Trophoblast cell (in vitro differentiated cells and primary cell): ENCODE results near the gene RPL15.

Source experiments
- DNase-seq, 2 donors: peaks; one replicate each; pipeline ENCODE4 v3.0.0-alpha.2; 2016
- H2AFZ ChIP-seq: 2 replicates; pipeline ENCODE4 v1.6.1; 2013; ENCODE audit warnings: low read length, moderate library complexity, mild to moderate bottlenecking; ENCODE audit not compliant: insufficient read depth, poor library complexity
- H2AK5ac ChIP-seq: 2 replicates; pipeline ENCODE4 v1.6.1; 2013; ENCODE audit warnings: mild to moderate bottlenecking, low read length
- H2BK120ac ChIP-seq: 2 replicates; pipeline ENCODE4 v1.6.1; 2013; ENCODE audit warnings: low read length, mild to moderate bottlenecking, moderate library complexity; ENCODE audit not compliant: insufficient read depth, poor library complexity
- H2BK12ac ChIP-seq: 2 replicates; pipeline ENCODE4 v1.6.1; 2013; ENCODE audit warnings: mild to moderate bottlenecking, low read length, moderate library complexity
- H2BK5ac ChIP-seq: 2 replicates; pipeline ENCODE4 v1.6.1; 2013; ENCODE audit warnings: low read length, low read depth, moderate library complexity, mild to moderate bottlenecking; ENCODE audit not compliant: poor library complexity
- H3K14ac ChIP-seq: 2 replicates; pipeline ENCODE4 v1.6.1; 2013; ENCODE audit warnings: mild to moderate bottlenecking, low read length
- H3K18ac ChIP-seq: 2 replicates; pipeline ENCODE4 v1.6.1; 2013; ENCODE audit warnings: mild to moderate bottlenecking, low read length
- H3K23ac ChIP-seq: 2 replicates; pipeline ENCODE4 v1.6.1; 2013; ENCODE audit warnings: low read length
- H3K27ac ChIP-seq: 2 replicates; pipeline ENCODE4 v1.5.1; 2013; ENCODE audit warnings: low read depth, mild to moderate bottlenecking, inconsistent platforms, low read length, moderate library complexity
- H3K27me3 ChIP-seq: 2 replicates; pipeline ENCODE4 v1.6.1; 2013; ENCODE audit warnings: inconsistent platforms, mild to moderate bottlenecking, low read length, moderate library complexity; ENCODE audit not compliant: insufficient read depth
- H3K36me3 ChIP-seq, 2 experiments: 1 replicate in 1 of 2; 2 replicates in 1 of 2; pipeline ENCODE4 v1.6.1; 2013; ENCODE audit warnings: low read length in 2 of 2, mild to moderate bottlenecking in 2 of 2, moderate library complexity in 1 of 2; ENCODE audit not compliant: insufficient read depth in 2 of 2, control insufficient read depth in 1 of 2
- H3K4ac ChIP-seq: 2 replicates; pipeline ENCODE4 v1.6.1; 2013; ENCODE audit warnings: low read depth, mild to moderate bottlenecking, low read length, moderate library complexity
- H3K4me1 ChIP-seq, 2 experiments: 1 replicate in 1 of 2; 2 replicates in 1 of 2; pipeline ENCODE4 v1.6.1; 2013; ENCODE audit warnings: low read length in 2 of 2, mild to moderate bottlenecking in 2 of 2, moderate library complexity in 1 of 2; ENCODE audit not compliant: insufficient read depth in 2 of 2, control insufficient read depth in 1 of 2
- H3K4me2 ChIP-seq: 2 replicates; pipeline ENCODE4 v1.6.1; 2013; ENCODE audit warnings: inconsistent platforms, mild to moderate bottlenecking, low read length, moderate library complexity
- H3K4me3 ChIP-seq: 2 replicates; pipeline ENCODE4 v1.5.1; 2013; ENCODE audit warnings: mild to moderate bottlenecking, low read depth, low read length, inconsistent platforms
- H3K79me1 ChIP-seq: one replicate; pipeline ENCODE4 v1.6.1; 2013; ENCODE audit warnings: low read length
- H3K79me2 ChIP-seq: 2 replicates; pipeline ENCODE4 v1.6.1; 2013; ENCODE audit warnings: low read length, mild to moderate bottlenecking; ENCODE audit not compliant: control insufficient read depth, insufficient read depth, poor library complexity
- H3K9ac ChIP-seq: 2 replicates; pipeline ENCODE4 v1.6.1; 2013; ENCODE audit warnings: mild to moderate bottlenecking, low read length
- H3K9me3 ChIP-seq: 2 replicates; pipeline ENCODE4 v1.6.1; 2013; ENCODE audit warnings: low read depth, mild to moderate bottlenecking, control low read depth, inconsistent platforms, low read length; ENCODE audit not compliant: insufficient read depth
- H4K12ac ChIP-seq: 2 replicates; pipeline ENCODE4 v1.6.1; 2013; ENCODE audit warnings: low read depth, mild to moderate bottlenecking, low read length, moderate library complexity
- H4K8ac ChIP-seq: 2 replicates; pipeline ENCODE4 v1.6.1; 2013; ENCODE audit warnings: low read depth, mild to moderate bottlenecking, low read length, moderate library complexity
- H4K91ac ChIP-seq: one replicate; pipeline ENCODE4 v1.6.1; 2013; ENCODE audit warnings: low read depth, mild to moderate bottlenecking, low read length, moderate library complexity
- WGBS: extraction: QIAGEN DNeasy Blood & Tissue Kit; methylation state at CpG from one replicate; pipeline ENCODE4 v1.1.7; 2013; ENCODE audit warnings: missing lambda C conversion rate; ENCODE audit not compliant: insufficient read length, insufficient coverage; ENCODE audit errors: extremely low coverage; 5-methylcytosine and 5-hydroxymethylcytosine counted together

The RPL15 gene

GRCh38 chr3:23952646-23953045, 35.7 kb downstream of the RPL15 start:
- Histone ChIP-seq H3K9ac (no peak overlapping the region), H3K79me1 (no peaks in the 10 kb centered on the region)

DNA sequence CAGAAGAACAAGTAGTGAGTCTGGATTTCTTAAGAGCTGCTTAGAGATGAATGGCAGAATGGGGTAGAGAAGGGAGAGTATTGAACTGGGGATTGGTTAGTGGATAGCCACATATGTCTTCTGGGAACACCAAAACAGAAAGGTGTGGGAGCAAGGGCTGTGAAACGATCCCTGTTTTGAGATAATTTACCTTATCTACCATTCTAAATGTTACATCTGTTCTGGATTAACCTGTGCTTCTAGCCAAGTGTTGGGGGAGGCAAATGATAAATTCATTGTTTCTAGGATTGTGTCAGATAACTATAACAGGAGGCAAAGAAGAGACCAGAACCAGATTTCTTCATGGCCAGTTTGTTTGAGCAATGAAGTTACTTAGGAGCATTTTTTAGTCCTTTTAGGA, 36.6 kb downstream of the RPL15 start:
- H3K14ac ChIP-seq, result no peak overlapping the region
- no peaks in the 10 kb centered on the region for H3K9me3 ChIP-seq
- H2BK120ac ChIP-seq, result no peak overlapping the region
- H3K4me2 ChIP-seq, result no peak overlapping the region
- no peak overlapping the region for H2AK5ac ChIP-seq
- H4K8ac ChIP-seq, result no peak overlapping the region
- no peaks in the 10 kb centered on the region for H3K79me1 ChIP-seq
- H4K12ac ChIP-seq, result no peak overlapping the region
- H3K27ac ChIP-seq, result no peak overlapping the region
- no peak for DNase-seq
- no CpG with 5 or more reads among the region's 1 CpG for WGBS
- H3K4ac ChIP-seq, result no peak overlapping the region
- no peak overlapping the region for H3K18ac ChIP-seq
- H2BK5ac ChIP-seq, result no peak overlapping the region
- H3K9ac ChIP-seq, result no peak overlapping the region
- no peak overlapping the region for H4K91ac ChIP-seq
- H3K27me3 ChIP-seq, result no peaks in the 10 kb centered on the region
- no peak overlapping the region for H2AFZ ChIP-seq
- H3K23ac ChIP-seq, result no peak overlapping the region
- H3K79me2 ChIP-seq, result no peaks in the 10 kb centered on the region
- H3K4me1 ChIP-seq, result no peaks in the 10 kb centered on the region
- H3K4me3 ChIP-seq, result no peak overlapping the region
- H2BK12ac ChIP-seq, result no peak overlapping the region
- peaks cover 0 to 1% of the 10 kb centered on the region in 2 experiments for H3K36me3 ChIP-seq

More at GRCh38 chr3:23952646-23953045, 35.7 kb downstream of the RPL15 start:
- H2AFZ ChIP-seq, result no peak overlapping the region
- no peak overlapping the region for H4K91ac ChIP-seq
- no peak overlapping the region for H3K4me3 ChIP-seq
- no peak overlapping the region for H4K12ac ChIP-seq
- H3K14ac ChIP-seq, result no peak overlapping the region
- DNase-seq, result no peak
- no CpG with 5 or more reads among the region's 4 CpGs for WGBS
- H3K9me3 ChIP-seq, result no peaks in the 10 kb centered on the region
- peaks cover 0 to 1% of the 10 kb centered on the region in 2 experiments for H3K36me3 ChIP-seq
- no peak overlapping the region for H2BK5ac ChIP-seq
- no peak overlapping the region for H2BK120ac ChIP-seq
- H3K4me2 ChIP-seq, result no peak overlapping the region
- no peak overlapping the region for H2AK5ac ChIP-seq
- no peak overlapping the region for H4K8ac ChIP-seq
- no peaks in the 10 kb centered on the region for H3K27me3 ChIP-seq
- H3K23ac ChIP-seq, result no peak overlapping the region
- H3K79me2 ChIP-seq, result no peaks in the 10 kb centered on the region
- H3K18ac ChIP-seq, result no peak overlapping the region
- H3K4ac ChIP-seq, result no peak overlapping the region
- H3K27ac ChIP-seq, result no peak overlapping the region
- H3K4me1 ChIP-seq, result no peaks in the 10 kb centered on the region
- H2BK12ac ChIP-seq, result no peak overlapping the region

GRCh38 chr3:23954144-23954543, 37.2 kb downstream of the RPL15 start:
- Histone ChIP-seq H3K23ac (no peak overlapping the region), H2BK120ac (no peak overlapping the region), H2BK5ac (no peak overlapping the region), H2BK12ac (no peak overlapping the region), H3K9ac (no peak overlapping the region), H3K9me3 (no peaks in the 10 kb centered on the region), H3K18ac (no peak overlapping the region), H2AK5ac (no peak overlapping the region), H3K27ac (no peak overlapping the region), H3K4ac (no peak overlapping the region), H3K27me3 (no peaks in the 10 kb centered on the region), H4K12ac (no peak overlapping the region), H3K4me1 (peaks cover 0 to 4% of the 10 kb centered on the region in 2 experiments), H3K36me3 (peaks cover 0 to 1% of the 10 kb centered on the region in 2 experiments), H2AFZ (no peak overlapping the region), H3K14ac (no peak overlapping the region), H4K8ac (no peak overlapping the region), H3K79me1 (no peaks in the 10 kb centered on the region), H3K79me2 (no peaks in the 10 kb centered on the region), H3K4me2 (no peak overlapping the region), H3K4me3 (no peak overlapping the region), H4K91ac (no peak overlapping the region)
- no peak for DNase-seq
- no CpG with 5 or more reads among the region's 5 CpGs for WGBS

DNA sequence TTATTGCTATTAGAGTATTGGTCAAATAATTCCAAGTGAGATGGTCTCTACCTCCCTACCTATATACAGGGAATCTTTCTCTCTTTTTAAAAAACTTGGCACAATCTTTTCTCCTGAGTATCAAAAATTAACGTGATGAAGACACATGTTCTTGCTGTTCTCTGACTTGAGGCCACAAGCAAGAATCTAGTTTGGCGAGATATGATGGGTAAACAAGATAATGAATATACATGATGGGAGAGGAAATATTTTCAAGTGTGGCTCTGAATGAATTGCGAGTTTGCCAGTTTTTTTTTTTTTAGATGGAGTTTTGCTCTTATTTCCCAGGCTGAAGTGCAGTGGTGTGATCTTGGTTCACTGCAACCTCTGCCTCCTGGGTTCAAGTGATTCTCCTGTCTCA, 39.8 kb downstream of the RPL15 start:
- H4K8ac ChIP-seq, result no peak overlapping the region
- H3K4ac ChIP-seq, result no peak overlapping the region
- H3K23ac ChIP-seq, result no peak overlapping the region
- H3K9ac ChIP-seq, result no peak overlapping the region
- H4K91ac ChIP-seq, result no peak overlapping the region
- no peak overlapping the region for H3K4me3 ChIP-seq
- no peaks in the 10 kb centered on the region for H3K27me3 ChIP-seq
- no peak overlapping the region for H3K4me2 ChIP-seq
- no peaks in the 10 kb centered on the region for H3K9me3 ChIP-seq
- peaks cover 4% of the 10 kb centered on the region in 2 experiments for H3K36me3 ChIP-seq
- H2BK12ac ChIP-seq, result no peak overlapping the region
- no peaks in the 10 kb centered on the region for H3K79me2 ChIP-seq
- peaks cover 0 to 5% of the 10 kb centered on the region in 2 experiments for H3K4me1 ChIP-seq
- H3K27ac ChIP-seq, result no peak overlapping the region
- no peak overlapping the region for H3K18ac ChIP-seq
- WGBS, result no CpG with 5 or more reads among the region's 3 CpGs
- no peak overlapping the region for H2AK5ac ChIP-seq
- no peak overlapping the region for H4K12ac ChIP-seq
- H2BK120ac ChIP-seq, result no peak overlapping the region
- H3K14ac ChIP-seq, result no peak overlapping the region
- H3K79me1 ChIP-seq, result no peaks in the 10 kb centered on the region
- no peak overlapping the region for H2BK5ac ChIP-seq
- DNase-seq, result peak; percentile 15 to 80
- H2AFZ ChIP-seq, result no peak overlapping the region
